Measurements from ENCODE around the gene RGL2.
A peak's percentile ranks its signal among the peaks of the same experiment; 100 is the strongest.
"Not testable (repeated sequence)": the region's sequence is repeated elsewhere in the genome, so short reads cannot be mapped to it uniquely, and the experiment has no call there.

Gene RGL2

GRCh38 chr6:33298773-33299236 is at the start of gene RGL2:
TSS of gene RGL2 (minus strand) at chr6:33298942. CDS start at chr6:33298610, 332 bp downstream.
- Histone ChIP-seq H3F3A (ENCODE audit: insufficient read depth, low read length) (0 out of 2 replicates have a peak, but pooled peaks cover 5% of the 10 kb centered on the region), H3K79me2 (ENCODE audit: insufficient read depth, low read length) (no peaks in the 10 kb centered on the region), H3K27me3 (ENCODE audit: insufficient read depth, low read length) (no peaks in the 10 kb centered on the region), H4K20me1 (ENCODE audit: insufficient read depth, low read length) (no peaks in the 10 kb centered on the region), H3K36me3 (ENCODE audit: insufficient read depth, low read length) (peaks cover 27% of the 10 kb centered on the region), H3K9me3 (ENCODE audit: low read length) (no peaks in the 10 kb centered on the region), H3K27ac (ENCODE audit: low read depth, low read length, poor library complexity, severe bottlenecking) (peak within 1 kb of the TSS; percentile 93), H3K9ac (ENCODE audit: low read length) (peak within 1 kb of the TSS; percentile 74), H3K9me2 (ENCODE audit: low read depth, low read length) (no peaks in the 10 kb centered on the region), H3K4me1 (ENCODE audit: insufficient read depth, low read length, severe bottlenecking) (peaks cover 13% of the 10 kb centered on the region), H3K4me3 (ENCODE audit: low read depth, low read length, poor library complexity, severe bottlenecking) (peak within 1 kb of the TSS; percentile 72), H3K4me2 (ENCODE audit: low read length) (peak within 1 kb of the TSS; percentile 70), H2AFZ (ENCODE audit: low read length) (no peak within 1 kb of the TSS)
- no peak for TF ChIP-seq EZH2 (IDR thresholded peaks at IDR 0.05; ENCODE audit: borderline replicate concordance, low read length)
- TF ChIP-seq CTCF (IDR thresholded peaks at IDR 0.05; ENCODE audit: low read length), result no peak

- Histone ChIP-seq H3K4me1 (ENCODE audit: insufficient read depth, low read length, severe bottlenecking) (peaks cover 23% of the 10 kb centered on the region), H3K9me3 (ENCODE audit: low read length) (no peaks in the 10 kb centered on the region), H3K79me2 (ENCODE audit: insufficient read depth, low read length) (no peaks in the 10 kb centered on the region), H3K36me3 (ENCODE audit: insufficient read depth, low read length) (no peaks in the 10 kb centered on the region; the same call in 1 of the 2 replicates), H4K20me1 (ENCODE audit: insufficient read depth, low read length) (no peaks in the 10 kb centered on the region), H3K27me3 (ENCODE audit: insufficient read depth, low read length) (no peaks in the 10 kb centered on the region), H3K27ac (ENCODE audit: low read depth, low read length, poor library complexity, severe bottlenecking) (no peak overlapping the region), H3K4me3 (ENCODE audit: low read depth, low read length, poor library complexity, severe bottlenecking) (no peak overlapping the region), H2AFZ (ENCODE audit: low read length) (no peak overlapping the region), H3F3A (ENCODE audit: insufficient read depth, low read length) (no peaks in the 10 kb centered on the region), H3K9ac (ENCODE audit: low read length) (no peak overlapping the region), H3K4me2 (ENCODE audit: low read length) (no peak overlapping the region), H3K9me2 (ENCODE audit: low read depth, low read length) (no peaks in the 10 kb centered on the region)
- TF ChIP-seq EZH2 (IDR thresholded peaks at IDR 0.05; ENCODE audit: borderline replicate concordance, low read length) (no peak), CTCF (IDR thresholded peaks at IDR 0.05; ENCODE audit: low read length) (no peak)
Measured at GRCh38 chr6:33347816-33348215, 49.1 kb upstream of the RGL2 start.

GRCh38 chr6:33346972-33347371 is 48.2 kb upstream of the RGL2 start:
- H3K9me3 ChIP-seq (ENCODE audit: low read length); H3K4me2 ChIP-seq (ENCODE audit: low read length); H3K36me3 ChIP-seq (ENCODE audit: insufficient read depth, low read length); H3K27ac ChIP-seq (ENCODE audit: low read depth, low read length, poor library complexity, severe bottlenecking); H3K9ac ChIP-seq (ENCODE audit: low read length); H2AFZ ChIP-seq (ENCODE audit: low read length); H3K27me3 ChIP-seq (ENCODE audit: insufficient read depth, low read length); H3K4me3 ChIP-seq (ENCODE audit: low read depth, low read length, poor library complexity, severe bottlenecking); H4K20me1 ChIP-seq (ENCODE audit: insufficient read depth, low read length); H3K79me2 ChIP-seq (ENCODE audit: insufficient read depth, low read length); H3K9me2 ChIP-seq (ENCODE audit: low read depth, low read length); H3F3A ChIP-seq (ENCODE audit: insufficient read depth, low read length): not testable (repeated sequence)
- H3K4me1 ChIP-seq (ENCODE audit: insufficient read depth, low read length, severe bottlenecking), result peaks cover 23% of the 10 kb centered on the region

All from OCI-LY1 (cell line).